Activated CD4-positive, alpha-beta T cell treated with anti-CD3 and anti-CD28 coated beads for 48 hours (primary cell): ENCODE measurements around the gene SLAMF1.
A peak's percentile ranks its signal among the peaks of the same experiment; 100 is the strongest.
"Not testable (repeated sequence)": the region's sequence is repeated elsewhere in the genome, so short reads cannot be mapped to it uniquely, and the experiment has no call there.

Experiments
- DNase-seq: peaks from one replicate; pipeline ENCODE4 v3.0.0-alpha.2; 2020

The SLAMF1 gene

DNA sequence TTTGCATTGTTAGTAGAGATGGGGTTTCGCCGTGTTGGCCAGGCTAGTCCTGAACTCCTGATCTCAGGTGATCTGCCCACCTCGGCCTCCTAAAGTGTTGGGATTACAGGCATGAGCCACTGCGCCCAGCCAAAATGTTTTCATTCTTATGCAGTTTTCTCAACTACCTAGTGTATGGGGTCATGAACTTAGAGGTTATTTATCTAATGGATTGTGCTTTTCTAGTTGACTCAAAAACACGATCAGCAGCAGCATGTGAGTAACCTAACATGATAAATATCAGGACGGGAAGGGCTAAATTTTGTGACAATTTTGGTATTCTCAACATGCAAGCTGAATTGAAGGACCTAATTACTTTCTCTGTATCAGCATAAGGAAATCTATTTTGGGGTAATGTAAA is 58.4 kb downstream of the SLAMF1 start:
- no peak for DNase-seq

GRCh38 chr1:160584784-160585183 is 62.1 kb downstream of the SLAMF1 start:
- DNase-seq = no peak

DNA sequence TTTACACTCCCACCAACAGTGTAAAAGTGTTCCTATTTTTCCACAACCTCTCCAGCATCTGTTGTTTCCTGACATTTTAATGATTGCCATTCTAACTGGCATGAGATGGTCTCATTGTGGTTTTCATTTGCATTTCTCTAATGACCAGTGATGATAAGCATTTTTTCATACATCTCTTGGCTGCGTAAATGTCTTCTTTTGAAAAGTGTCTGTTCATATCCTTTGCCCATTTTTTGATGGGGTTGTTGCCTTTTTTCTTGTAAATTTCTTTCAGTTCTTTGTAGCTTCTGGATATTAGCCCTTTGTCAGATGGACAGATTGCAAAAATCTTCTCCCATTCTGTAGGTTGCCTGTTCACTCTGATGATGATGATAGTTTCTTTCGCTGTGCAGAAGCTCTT is 63.9 kb downstream of the SLAMF1 start:
- not testable (repeated sequence) for DNase-seq

- no peak for DNase-seq
Observed at GRCh38 chr1:160581961-160582360, 64.9 kb downstream of the SLAMF1 start.

GRCh38 chr1:160580221-160580812 is 66.5 kb downstream of the SLAMF1 start:
- DNase-seq = no peak

- no peak for DNase-seq
Observed at GRCh38 chr1:160579216-160579701, 67.6 kb downstream of the SLAMF1 start, which contains the start of gene CD84. Gene CD84 (minus strand): TSS chr1:160579496. CDS start chr1:160579437, 59 bp downstream.

DNA sequence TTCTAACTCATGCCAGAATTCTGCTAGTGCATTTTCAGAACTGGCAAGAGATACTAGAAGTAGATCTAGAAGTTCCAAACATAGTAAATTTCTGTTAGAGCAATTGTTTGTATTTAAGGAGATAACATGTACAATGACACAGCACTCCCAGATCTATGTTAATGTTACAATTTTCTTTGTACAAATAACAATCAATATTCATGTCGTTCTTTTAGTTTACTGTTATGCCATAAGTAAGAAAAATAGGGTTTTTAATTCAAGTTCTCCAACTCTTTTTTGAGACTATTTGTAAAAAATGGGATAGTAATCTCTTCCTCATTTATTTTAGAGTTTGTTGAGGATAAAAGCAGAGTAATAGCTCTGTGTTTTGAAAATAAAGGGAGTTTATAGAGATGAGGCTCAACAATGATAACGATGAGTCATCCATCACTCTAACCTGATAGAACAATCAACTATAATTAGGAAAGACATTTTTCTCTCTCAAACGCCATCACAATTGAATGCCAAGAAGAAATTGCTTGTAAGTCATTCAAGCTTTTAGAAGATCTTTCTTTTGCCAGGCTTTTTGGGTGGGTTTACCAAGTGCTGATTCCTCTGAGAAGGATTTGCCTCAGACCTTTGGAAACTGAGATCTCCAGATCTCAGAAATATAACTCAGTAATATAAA is 68.2 kb downstream of the SLAMF1 start:
- DNase-seq = no peak

DNA sequence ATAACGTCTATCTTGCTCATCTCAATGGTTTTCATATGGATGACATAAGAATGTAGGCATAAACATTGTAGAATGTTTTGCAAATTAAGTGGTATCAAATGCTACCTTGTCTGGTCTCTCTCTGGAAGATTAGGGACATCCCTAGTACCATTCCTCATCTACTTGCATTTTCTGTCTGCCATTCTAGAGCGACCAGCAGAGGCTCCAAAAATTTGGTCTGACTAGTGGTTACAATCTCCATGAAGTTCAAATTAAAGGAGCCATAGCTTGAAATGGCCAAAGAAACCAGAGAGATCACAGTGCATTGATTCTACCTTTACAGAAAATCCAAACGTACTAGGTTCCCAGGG is 68.7 kb downstream of the SLAMF1 start:
- DNase-seq = no peak

- DNase-seq = no peak
Observed at GRCh38 chr1:160577671-160578070, 69.2 kb downstream of the SLAMF1 start.

- no peak for DNase-seq
Observed at GRCh38 chr1:160576884-160577283, 70.0 kb downstream of the SLAMF1 start.

DNA sequence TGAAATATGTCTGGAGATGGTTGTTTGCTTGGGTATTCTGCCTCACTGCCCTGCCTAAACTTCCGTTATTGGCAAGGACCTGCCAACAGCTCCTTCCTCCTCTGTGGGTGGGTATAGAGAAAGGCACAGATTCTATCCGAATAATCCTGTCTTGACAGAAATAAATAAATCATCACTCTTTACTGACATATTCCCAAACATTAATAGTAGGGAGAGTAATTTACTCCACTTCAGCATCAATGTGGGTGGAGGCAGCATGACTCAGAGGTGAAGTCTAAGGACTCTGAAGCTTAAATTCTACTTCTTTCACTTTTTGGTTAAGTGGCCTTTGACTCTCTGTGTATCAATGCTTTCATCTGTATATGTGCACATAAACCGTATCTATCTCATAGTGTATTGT is 70.5 kb downstream of the SLAMF1 start:
- DNase-seq = peak; percentile 61

DNA sequence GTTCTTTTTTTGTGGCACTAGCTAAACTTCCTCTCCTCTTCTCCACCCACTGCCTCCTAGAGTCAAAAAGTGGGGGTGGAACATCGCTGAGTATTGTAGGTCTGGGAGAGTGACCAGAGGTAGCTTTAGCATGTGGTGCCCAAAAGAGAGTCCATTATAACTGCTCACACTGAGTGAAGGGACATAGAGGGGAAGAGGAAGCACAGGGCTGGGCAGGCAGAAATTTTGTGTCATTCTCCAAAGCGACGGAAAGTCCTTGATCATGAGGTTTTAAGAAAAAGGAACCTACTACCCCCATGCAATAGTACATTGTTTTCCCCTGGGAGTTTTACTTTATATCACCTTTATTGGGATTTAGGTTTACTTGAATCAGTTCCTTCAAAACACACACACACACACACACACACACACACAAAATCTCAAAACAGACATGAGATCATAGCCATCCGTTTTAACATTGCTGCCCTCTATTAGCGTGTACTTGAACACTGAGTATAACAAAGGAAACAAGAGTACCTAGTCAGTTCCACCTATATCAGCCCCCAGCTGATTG is 71.7 kb downstream of the SLAMF1 start:
- DNase-seq = no peak

DNA sequence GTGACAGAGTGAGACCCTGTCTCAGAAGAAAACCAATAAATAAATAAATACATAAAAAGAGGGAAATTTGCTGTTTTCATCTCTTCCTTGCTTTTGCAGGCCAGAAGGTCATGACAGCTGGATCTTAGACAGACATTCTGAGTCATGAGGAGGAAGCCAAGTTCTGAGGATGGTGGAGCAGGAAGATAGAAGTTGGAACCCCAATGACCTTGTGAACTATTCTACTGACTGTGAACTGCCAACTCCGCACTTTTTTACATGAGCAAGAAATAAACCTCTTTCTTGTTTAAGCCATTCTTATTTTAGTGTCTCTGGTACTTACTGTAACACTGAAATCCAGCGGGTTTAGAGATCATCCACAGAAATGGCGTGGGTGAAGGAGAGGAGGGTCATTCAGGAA is 76.0 kb downstream of the SLAMF1 start:
- DNase-seq = no peak

- no peak for DNase-seq
Observed at GRCh38 chr1:160569806-160570205, 77.0 kb downstream of the SLAMF1 start.

- peak; percentile 76 for DNase-seq
Observed at GRCh38 chr1:160567858-160568682, 78.8 kb downstream of the SLAMF1 start.

DNA sequence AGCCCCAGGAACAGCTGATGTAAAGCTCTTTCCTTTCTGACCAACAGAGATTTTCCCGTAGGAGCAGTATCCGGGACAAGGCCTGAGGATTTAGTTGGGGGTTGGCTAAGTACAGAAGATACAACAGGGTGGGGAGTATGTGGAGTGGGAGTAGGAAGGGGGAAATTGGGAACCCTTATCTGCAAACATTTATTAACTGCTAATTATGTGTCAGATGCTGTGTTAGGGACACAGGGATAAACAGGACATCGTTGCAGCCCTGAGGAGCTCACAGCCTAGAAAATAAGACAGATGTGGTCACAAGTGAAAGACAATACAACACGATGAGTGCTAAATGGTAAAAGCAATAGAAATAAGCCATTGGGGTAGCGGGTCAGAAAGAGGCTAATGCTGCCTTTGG is 79.5 kb downstream of the SLAMF1 start:
- DNase-seq = no peak

- no peak for DNase-seq
Observed at GRCh38 chr1:160565564-160565963, 81.3 kb downstream of the SLAMF1 start.

DNA sequence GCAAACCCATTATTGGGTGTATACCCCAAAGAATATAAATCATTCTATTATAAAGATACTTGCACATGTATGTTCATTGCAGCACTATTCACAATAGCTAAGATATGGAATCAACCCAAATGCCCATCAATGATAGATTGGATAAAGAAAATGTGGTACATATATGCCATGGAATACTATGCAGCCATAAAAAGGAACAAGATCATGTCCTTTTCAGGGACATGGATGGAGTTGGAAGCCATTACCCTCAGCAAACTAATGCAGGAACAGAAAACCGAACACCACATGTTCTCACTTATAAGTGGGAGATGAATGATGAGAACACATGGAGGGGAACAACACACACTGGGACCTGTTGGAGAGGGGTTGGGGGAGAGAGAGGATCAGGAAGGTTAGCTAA is 83.6 kb downstream of the SLAMF1 start:
- not testable (repeated sequence) for DNase-seq

DNA sequence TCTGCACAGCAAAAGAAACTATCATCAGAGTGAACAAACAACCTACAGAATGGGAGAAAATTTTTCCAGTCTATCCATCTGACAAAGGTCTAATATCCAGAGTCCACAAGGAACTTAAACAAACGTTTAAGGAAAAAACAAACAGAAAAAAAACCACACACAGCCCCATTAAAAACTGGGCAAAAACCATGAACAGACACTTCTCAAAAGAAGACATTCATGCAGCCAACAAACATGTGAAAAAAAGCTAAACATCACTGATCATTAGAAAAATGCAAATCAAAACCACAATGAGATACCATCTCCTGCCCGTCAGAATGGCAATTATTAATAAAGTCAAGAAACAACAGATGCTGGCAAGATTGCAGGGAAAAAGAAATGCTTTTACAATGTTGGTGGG is 84.1 kb downstream of the SLAMF1 start:
- not testable (repeated sequence) for DNase-seq

DNA sequence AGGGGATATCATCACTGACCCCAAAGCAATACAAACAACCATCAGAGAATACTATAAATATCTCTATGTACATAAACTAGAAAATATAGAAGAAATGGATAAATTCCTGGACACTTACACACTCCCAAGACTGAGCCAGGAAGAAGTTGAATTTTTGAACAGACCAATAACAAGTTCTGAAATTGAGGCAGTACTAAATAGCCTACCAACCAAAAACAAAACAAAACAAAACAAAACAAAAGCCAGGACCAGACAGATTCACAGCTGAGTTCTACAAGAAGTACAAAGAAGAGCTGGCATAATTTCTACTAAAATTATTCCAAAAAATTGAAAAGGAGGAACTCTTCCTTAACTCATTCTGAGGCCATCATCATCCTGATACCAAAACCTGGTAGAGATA is 86.0 kb downstream of the SLAMF1 start:
- no peak for DNase-seq

DNA sequence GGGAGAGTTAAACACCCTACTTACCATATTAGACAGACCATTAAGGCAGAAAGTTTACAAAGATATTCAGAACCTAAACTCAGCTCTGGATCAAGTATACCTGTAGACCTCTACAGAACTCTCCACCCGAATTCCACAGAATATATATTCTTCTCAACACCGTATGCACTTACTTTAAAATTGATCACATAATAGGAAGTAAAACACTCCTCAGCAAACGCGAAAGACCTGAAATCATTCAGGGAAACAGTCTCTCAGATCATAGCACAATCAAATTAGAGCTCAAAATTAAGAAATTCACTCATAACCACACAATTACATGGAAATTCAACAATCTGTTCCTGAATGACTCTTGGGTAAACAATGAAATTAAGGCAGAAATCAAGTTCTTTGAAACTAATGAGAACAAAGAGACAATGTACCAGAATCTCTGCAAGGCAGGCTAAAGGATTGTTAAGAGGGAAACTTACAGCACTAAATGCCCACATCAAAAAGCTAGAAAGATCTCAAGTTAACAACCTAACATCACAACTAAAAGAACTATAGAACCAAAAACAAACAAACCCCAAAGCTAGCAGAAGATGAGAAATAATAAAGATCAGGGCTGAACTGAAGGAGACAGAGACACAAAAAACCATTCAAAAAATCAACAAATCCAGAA is 86.7 kb downstream of the SLAMF1 start:
- DNase-seq = no peak

GRCh38 chr1:160559437-160559836 is 87.4 kb downstream of the SLAMF1 start:
- DNase-seq = not testable (repeated sequence)
